K562 (cell line): ENCODE data around the gene SGK1.

Experiments
- BHLHE40 ChIP-seq: IDR thresholded peaks from 2 replicates; pipeline ENCODE4 v1.6.1; 2011; ENCODE audit warnings: low read length, improper control_type of control experiment
- CBX3 ChIP-seq, 2 experiments: IDR thresholded peaks; 1 replicate in 1 of 2; 2 replicates in 1 of 2; pipeline ENCODE4 v1.6.1; 2012; ENCODE audit warnings: inconsistent platforms in 2 of 2, low read length in 2 of 2, borderline replicate concordance in 1 of 2, control low read depth in 1 of 2
- CEBPB ChIP-seq: fragments of 450-650 bp; IDR thresholded peaks from 2 replicates; pipeline ENCODE4 v1.6.1; 2016; ENCODE audit warnings: missing genetic modification characterization, missing compliant biosample characterization
- CHD2 ChIP-seq: IDR thresholded peaks from 2 replicates; pipeline ENCODE4 v1.6.1; 2011; ENCODE audit warnings: low read depth, low read length
- EGR1 ChIP-seq: fragments of 450-650 bp; conservative IDR thresholded peaks from 2 replicates; pipeline ENCODE4 v1.6.1; 2017; ENCODE audit warnings: mild to moderate bottlenecking
- KAT7 ChIP-seq: sonication (generic); formaldehyde crosslinking; IDR thresholded peaks from 2 replicates; pipeline ENCODE4 v1.8.0; 2022; ENCODE audit warnings: missing genetic modification reagents, mild to moderate bottlenecking, borderline replicate concordance
- KLF1 ChIP-seq: fragments of 450-650 bp; IDR thresholded peaks from 2 replicates; pipeline ENCODE4 v1.6.1; 2016; ENCODE audit warnings: missing genetic modification characterization, missing compliant biosample characterization
- PBX2 ChIP-seq, 2 experiments: IDR thresholded peaks in 1 of 2; conservative IDR thresholded peaks in 1 of 2; 2 replicates each; pipeline ENCODE4 v1.6.1; 2016; ENCODE audit warnings: low read depth in 2 of 2, mild to moderate bottlenecking in 1 of 2, missing compliant biosample characterization in 1 of 2, missing genetic modification characterization in 1 of 2, moderate library complexity in 1 of 2
- TARDBP ChIP-seq: fragments of 450-650 bp; IDR thresholded peaks from 2 replicates; pipeline ENCODE4 v1.6.1; 2016
- ZBTB1 ChIP-seq: sonication (generic); formaldehyde crosslinking; IDR thresholded peaks from 2 replicates; pipeline ENCODE4 v1.8.1; 2023; ENCODE audit warnings: missing genetic modification reagents, low read depth, mild to moderate bottlenecking, borderline replicate concordance
- ZBTB33 ChIP-seq: sonication (generic); formaldehyde crosslinking; IDR thresholded peaks from 2 replicates; pipeline ENCODE4 v1.8.1; 2023; ENCODE audit warnings: mild to moderate bottlenecking, missing genetic modification reagents
- ZNF764 ChIP-seq: fragments of 250-450 bp; sonication (Bioruptor Pico); IDR thresholded peaks from 2 replicates; pipeline ENCODE4 v1.4.0; 2020; ENCODE audit warnings: low read depth, mild to moderate bottlenecking, moderate library complexity
- TF ChIP-seq, protein P1 (sequence below), 3 experiments: IDR thresholded peaks in 2 of 3; conservative IDR thresholded peaks in 1 of 3; 2 replicates each; pipeline ENCODE4 v1.5.1; 2011 to 2012; ENCODE audit warnings: low read length in 3 of 3, mild to moderate bottlenecking in 3 of 3, control low read depth in 2 of 3, improper control_type of control experiment in 1 of 3, inconsistent platforms in 1 of 3, low read depth in 1 of 3, mixed read lengths in 1 of 3, moderate library complexity in 1 of 3; ENCODE audit not compliant: insufficient read depth in 2 of 3
- TF ChIP-seq, protein P2 (sequence below): fragments of 250-450 bp; sonication (Bioruptor Pico); IDR thresholded peaks from 2 replicates; pipeline ENCODE4 v1.8.0; 2021; ENCODE audit warnings: moderate library complexity, mild to moderate bottlenecking, inconsistent platforms

GRCh38 chr6:134146268-134147033 lies 171.5 kb downstream of the SGK1 start:
- TF ChIP-seq, protein P1, sequence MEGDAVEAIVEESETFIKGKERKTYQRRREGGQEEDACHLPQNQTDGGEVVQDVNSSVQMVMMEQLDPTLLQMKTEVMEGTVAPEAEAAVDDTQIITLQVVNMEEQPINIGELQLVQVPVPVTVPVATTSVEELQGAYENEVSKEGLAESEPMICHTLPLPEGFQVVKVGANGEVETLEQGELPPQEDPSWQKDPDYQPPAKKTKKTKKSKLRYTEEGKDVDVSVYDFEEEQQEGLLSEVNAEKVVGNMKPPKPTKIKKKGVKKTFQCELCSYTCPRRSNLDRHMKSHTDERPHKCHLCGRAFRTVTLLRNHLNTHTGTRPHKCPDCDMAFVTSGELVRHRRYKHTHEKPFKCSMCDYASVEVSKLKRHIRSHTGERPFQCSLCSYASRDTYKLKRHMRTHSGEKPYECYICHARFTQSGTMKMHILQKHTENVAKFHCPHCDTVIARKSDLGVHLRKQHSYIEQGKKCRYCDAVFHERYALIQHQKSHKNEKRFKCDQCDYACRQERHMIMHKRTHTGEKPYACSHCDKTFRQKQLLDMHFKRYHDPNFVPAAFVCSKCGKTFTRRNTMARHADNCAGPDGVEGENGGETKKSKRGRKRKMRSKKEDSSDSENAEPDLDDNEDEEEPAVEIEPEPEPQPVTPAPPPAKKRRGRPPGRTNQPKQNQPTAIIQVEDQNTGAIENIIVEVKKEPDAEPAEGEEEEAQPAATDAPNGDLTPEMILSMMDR (IDR thresholded peaks at IDR 0.05 in 2 of 3, conservative IDR thresholded peaks at IDR 0.05 in 1 of 3; ENCODE audit: insufficient read depth in 2 of 3, low read depth in 1 of 3, low read length in 3 of 3): no peak
- no peak for TF ChIP-seq ZBTB33
- TF ChIP-seq PBX2 (CRISPR knock-in tag; IDR thresholded peaks at IDR 0.05; ENCODE audit: low read depth): no peak
- no peak for TF ChIP-seq PBX2 (tag; conservative IDR thresholded peaks at IDR 0.05; ENCODE audit: low read depth)
- TF ChIP-seq KLF1 (tag): no peak
- TF ChIP-seq TARDBP: no peak
- no peak for TF ChIP-seq ZBTB1 (CRISPR knock-in tag)
- no peak for TF ChIP-seq CHD2
- TF ChIP-seq KAT7 (CRISPR knock-in tag): no peak
- no peak for TF ChIP-seq CBX3 (IDR thresholded peaks at IDR 0.05; ENCODE audit: borderline replicate concordance in 1 of 2, low read length in 2 of 2)
- TF ChIP-seq EGR1: no peak
- no peak for TF ChIP-seq ZNF764 (CRISPR knock-in tag)
- TF ChIP-seq, protein P2, sequence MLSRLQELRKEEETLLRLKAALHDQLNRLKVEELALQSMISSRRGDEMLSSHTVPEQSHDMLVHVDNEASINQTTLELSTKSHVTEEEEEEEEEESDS (CRISPR knock-in tag): no peak
- TF ChIP-seq CEBPB (tag): no peak
- no peak for TF ChIP-seq BHLHE40
